Kasumi-1 (cell line): ENCODE results near the gene RBM19.
A peak's percentile ranks its signal among the peaks of the same experiment; 100 is the strongest.
"Not testable (repeated sequence)": the region's sequence is repeated elsewhere in the genome, so short reads cannot be mapped to it uniquely, and the experiment has no call there.

Experiments
- DNase-seq, 2 experiments: peaks; one replicate each; lab custom pipeline; 2025; lab: John Stamatoyannopoulos, UW

The RBM19 gene

DNA sequence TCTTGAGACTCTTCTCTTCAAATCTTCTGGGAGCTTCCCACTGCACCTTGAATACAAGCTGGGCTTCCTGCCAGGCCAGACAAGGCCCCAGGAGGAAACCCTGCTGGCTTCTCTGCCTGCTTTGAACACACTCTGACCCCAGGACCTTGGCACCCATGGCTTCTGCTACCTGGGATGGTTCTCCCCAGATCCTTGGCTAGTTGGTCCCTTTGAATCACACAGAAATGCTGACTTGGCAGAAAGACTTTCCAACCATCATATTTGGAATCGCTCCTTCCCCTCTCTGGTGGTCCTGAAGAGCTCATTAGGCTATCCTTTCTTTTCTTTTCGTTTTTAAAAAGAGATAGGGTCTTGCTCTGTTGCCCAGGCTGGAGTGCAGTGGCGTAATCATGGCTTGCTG, 132.7 kb downstream of the RBM19 start:
- no peak for DNase-seq

DNA sequence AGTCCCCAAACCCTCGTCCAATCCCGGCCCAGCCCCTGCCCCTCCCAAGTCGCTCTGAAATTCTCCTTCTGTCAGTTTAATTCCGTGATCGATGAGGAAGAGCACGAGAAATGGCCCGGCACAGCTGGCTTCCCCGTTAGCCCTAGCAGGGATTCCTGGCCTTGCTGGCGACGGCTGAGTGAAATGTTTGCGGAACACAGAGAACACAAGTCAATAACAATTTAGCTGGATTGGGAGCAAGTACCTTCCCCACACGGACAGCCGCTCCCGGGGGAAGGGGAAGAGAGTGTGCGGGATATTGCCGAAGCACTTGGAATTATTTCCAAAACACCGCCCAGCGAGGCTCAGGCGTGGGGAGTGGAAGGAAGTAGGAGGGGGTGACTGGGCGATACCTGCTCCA, 134.6 kb downstream of the RBM19 start:
- no peak for DNase-seq

GRCh38 chr12:113831016-113831415, 135.1 kb downstream of the RBM19 start:
- DNase-seq, result no peak

DNA sequence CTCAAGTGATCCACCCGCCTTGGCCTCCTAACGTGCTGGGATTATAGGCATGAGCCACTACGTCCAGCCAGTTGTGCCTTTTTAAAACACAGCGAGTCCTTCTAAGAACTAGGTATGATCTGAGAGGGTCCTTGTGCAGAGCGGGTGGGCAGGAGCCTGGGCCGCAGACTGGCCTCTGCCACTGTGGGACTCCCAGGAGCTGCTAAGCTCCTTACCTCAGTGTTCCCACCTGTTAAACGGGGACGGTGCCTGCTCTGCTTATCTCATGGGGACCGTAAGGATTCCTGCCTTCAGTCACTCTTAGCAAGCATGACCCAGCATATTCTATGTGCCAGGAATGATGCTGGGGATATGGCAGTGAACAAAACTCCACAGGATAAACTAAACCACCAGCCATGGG, 136.9 kb downstream of the RBM19 start:
- DNase-seq, result no peak

- no peak for DNase-seq
These were observed 138.5 kb downstream of the RBM19 start for GRCh38 chr12:113827539-113828114.

- DNase-seq, result no peak
These were observed 139.2 kb downstream of the RBM19 start for GRCh38 chr12:113826805-113827538.

- no peak for DNase-seq
These were observed 140.4 kb downstream of the RBM19 start for GRCh38 chr12:113825705-113826104.

DNA sequence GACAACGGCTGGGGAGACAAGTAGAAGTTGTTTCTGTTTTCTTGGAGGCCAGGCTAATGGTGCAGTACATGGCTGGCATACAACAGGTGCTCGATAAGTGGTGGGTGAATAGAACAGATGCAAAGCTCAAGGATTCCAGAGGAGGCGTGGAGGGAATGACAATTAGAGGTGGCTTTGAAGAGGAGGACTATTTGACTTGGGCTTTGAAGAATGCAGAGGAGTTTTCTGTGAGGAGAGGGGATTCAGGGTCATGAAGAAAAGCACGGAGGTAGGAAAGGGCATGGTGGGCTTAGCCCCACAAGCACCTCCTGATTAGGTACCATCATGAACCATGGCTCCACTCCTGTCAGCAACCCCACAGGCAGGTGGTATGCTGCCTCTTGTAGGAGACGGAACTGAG, 142.3 kb downstream of the RBM19 start:
- DNase-seq, result no peak

DNA sequence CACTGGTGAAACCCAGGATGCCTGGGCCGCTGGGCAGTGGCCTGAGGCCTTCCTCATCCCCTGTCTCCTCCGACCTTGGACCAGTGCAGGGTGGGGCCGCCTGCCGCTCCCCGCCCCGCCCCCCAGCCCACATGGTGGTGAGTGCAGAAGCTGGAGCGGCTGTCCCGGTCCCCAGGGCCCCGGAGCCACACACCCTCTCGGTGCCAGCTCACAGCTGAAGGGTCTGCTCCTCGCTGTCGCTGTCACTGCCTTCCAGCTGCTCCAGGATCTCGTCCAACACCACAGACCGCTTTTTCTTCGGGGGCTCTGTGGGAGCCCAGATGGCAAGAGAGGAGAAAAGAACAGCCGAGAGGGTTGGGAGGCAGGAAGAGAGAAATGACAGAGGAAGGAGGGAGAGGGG, 143.1 kb downstream of the RBM19 start:
- DNase-seq, result no peak

DNA sequence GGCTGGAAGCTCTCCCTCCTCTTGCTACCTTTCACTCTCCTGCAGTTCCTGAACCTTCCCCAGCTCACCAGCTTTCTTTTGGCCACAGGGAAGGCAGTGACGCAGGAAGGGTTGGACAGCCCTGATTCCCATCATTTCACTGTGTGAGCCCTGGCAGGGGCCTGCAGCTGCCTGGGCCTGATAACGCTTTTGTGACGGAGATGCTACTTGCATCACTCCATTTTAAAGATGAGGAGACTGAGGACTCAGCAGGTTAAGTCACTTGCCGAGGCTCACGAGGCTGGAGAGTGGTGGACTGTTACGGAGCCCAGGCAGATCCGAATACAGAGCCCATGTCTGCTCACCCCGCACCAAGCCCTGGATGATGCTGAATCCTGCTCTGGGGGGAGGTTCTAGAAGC, 145.3 kb downstream of the RBM19 start:
- no peak for DNase-seq

- DNase-seq, result no peak
These were observed 145.8 kb downstream of the RBM19 start for GRCh38 chr12:113820309-113820708.

DNA sequence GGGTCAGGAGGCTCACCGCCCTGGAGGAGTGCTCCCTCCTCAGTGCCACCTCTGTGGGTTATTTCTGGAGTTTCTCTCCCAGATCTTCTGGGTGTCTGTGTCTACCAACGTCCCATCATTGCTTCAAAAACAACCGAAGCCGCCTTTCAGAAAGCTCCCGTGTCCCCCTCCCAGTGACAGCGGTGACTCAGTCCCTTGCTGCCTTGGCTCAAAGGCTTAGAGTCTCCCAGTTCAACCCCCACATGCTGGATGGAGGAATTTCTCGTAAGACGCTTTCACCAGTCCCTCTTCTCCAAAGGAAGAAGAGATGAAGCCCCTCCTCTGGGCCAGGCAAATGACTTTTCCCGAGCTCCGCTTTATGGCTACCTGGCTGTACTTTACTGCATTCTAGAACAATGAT, 146.6 kb downstream of the RBM19 start:
- no peak for DNase-seq

DNA sequence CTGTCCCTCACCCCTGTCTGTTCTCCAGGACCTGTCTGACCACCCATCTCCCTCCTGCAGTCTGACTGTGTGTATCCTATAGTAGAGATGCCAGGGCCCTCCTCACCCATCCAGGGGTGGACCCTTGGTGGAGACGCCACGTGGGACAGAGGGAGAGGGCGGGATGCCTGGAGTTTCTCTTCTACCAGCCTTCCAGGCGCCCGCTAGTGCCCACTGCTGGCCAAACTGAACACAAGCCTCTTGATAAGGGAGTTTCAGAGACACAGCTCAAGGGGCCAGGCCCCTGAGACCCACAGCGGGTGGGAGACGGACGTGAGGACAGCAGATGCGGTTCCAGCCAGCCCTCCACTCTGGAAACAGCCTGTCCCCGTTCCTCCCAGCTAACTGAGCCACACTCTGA, 147.3 kb downstream of the RBM19 start:
- peak in 1 of 2 experiments; percentile 0 for DNase-seq

DNA sequence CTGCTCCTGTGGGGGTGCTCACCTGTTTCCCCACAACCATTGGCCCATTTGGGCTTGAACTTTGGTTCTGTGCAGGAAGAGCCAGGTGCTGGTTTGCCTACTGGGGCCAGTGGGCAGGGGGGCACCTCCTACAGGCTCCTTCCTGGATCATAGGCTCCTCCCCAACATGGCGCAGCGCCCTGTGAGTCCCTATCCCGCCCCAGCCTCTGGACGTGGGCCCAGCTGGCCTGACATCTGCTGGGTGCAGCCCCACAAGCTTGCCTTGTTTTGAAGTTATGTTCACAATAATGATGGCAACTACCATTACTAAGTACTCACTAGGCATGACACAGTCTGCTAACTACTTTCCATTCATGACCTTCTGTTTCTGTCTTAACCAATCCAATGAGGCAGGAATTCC, 147.8 kb downstream of the RBM19 start:
- DNase-seq, result no peak

- DNase-seq, result no peak
These were observed 149.3 kb downstream of the RBM19 start for GRCh38 chr12:113816866-113817265.

DNA sequence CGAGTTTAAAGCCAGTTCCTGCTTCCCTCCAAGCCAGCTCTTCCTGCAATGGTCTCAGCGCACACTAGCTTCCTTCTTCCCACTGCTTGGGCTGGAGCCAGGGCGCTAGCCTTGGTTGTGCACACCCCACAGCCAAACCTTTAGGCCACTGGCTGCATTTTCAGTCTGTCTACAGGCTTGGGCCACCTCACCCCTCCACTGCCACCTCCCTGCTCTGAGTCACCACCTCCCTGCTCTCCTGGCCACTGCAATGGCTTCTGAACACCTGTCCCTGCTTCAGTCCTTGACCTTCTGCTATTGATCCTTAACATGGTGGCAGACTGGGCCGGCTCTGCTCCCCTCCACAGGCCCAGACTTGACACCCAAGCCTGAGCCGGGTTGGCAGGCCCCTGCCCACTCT, 151.1 kb downstream of the RBM19 start:
- peak; percentile 27 to 28 for DNase-seq

DNA sequence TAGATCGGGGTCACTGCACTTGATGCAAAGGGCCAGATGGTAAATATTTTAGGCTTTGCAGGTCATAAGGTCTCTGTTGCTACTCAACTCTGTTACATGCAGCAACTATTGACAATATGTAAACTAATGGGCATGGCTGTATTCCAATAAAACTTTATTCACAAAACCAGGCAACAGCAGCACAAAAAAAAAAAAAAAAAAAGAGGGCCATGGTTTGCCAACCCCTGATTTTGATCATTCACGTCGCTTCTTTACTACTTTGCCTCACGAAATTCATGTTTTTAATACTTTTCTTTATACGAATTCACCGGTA, 152.9 kb downstream of the RBM19 start:
- DNase-seq, result no peak

DNA sequence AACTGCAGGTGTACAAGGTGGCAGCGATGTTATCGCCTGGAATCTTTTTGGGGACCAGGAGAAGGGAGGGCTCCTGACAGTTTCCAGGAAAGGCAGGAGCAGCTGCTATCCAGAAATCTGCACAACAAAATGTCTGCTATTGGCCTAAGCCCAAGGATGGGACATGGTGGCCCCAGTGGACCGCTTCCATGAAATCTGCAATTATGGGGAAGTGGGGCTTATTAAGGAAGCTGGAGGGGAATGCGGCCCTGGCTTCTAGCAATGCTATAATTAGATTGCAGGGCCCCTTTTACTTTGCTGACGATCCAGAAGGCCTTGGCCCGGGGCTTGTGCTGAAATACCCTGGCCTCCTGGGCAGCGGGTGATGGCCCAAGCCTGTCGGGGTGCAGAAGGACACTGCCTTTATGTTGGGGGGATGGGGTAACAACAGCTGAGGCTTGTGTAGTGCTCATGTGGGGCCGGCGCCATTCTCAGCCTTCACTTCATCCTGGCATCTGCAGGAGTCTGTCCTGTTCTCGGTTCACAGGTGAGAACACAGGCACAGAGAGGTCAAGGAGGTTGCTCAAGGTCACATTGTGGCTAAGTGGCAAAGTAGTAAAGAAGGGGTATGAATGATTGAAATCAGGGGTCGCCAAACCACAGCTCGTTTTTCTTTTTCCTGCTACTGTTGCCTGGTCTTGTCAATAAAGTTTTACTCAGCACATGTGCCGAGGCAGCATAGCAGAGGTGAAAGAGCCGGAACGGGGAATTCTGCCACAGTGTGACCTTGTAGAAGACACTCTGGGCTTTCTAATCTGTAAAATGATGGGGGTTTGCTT, 153.5 kb downstream of the RBM19 start:
- no peak for DNase-seq

- DNase-seq, result not testable (repeated sequence)
These were observed 156.5 kb downstream of the RBM19 start for GRCh38 chr12:113809462-113810220.

- DNase-seq, result no peak
These were observed 157.8 kb downstream of the RBM19 start for GRCh38 chr12:113808095-113808951.

DNA sequence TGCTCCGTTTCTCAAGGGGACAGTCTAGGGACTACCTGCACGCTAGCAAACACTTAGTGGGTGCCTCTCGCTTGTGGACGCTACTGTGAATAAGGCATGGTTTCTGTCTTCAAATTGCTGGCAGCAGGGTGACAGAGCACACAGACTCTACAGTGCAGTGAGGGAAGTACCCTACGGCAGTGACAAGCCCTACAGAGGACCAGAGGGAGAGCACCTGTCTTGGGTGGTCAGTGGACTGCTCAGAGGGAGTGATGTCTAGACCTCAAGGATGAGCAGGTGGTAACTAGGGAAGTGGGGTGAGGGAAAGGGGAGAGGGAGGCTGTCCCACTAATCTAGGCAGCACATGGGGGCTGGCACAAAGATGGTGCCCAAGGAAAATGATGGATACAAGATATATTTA, 160.5 kb downstream of the RBM19 start:
- DNase-seq, result no peak
